Astrocyte (in vitro differentiated cells and primary cell): ENCODE results near the gene XIRP1. TPM values are rescaled to one million over a fixed set of nuclear protein-coding genes. Genes with fewer than 3 reads are reported as not detected.

Source experiments
- DNase-seq: peaks from one replicate; pipeline ENCODE4 v3.0.0-alpha.2; 2010; ENCODE audit warnings: low read depth
- FAIRE-seq: peaks from 2 replicates; lab custom pipeline; 2011; peaks lifted over from hg19 to GRCh38; lab: Jason Lieb, UNC
- H2AFZ ChIP-seq: 2 replicates; pipeline ENCODE4 v1.6.0; 2012; ENCODE audit warnings: low read depth, low read length, inconsistent platforms
- H3K27ac ChIP-seq: 2 replicates; pipeline ENCODE4 v1.5.1; 2011; ENCODE audit warnings: low read depth, low read length, inconsistent platforms
- H3K27me3 ChIP-seq: 2 replicates; pipeline ENCODE4 v1.6.0; 2011; ENCODE audit warnings: low read length, inconsistent platforms; ENCODE audit not compliant: insufficient read depth
- H3K36me3 ChIP-seq: 2 replicates; pipeline ENCODE4 v1.5.1; 2011; ENCODE audit warnings: low read length, inconsistent platforms; ENCODE audit not compliant: insufficient read depth
- H3K4me1 ChIP-seq: 2 replicates; pipeline ENCODE4 v1.5.1; 2011; ENCODE audit warnings: low read length, inconsistent platforms; ENCODE audit not compliant: insufficient read depth
- H3K4me2 ChIP-seq: 2 replicates; pipeline ENCODE4 v1.6.0; 2012; ENCODE audit warnings: low read length, inconsistent platforms
- H3K4me3 ChIP-seq: 2 replicates; pipeline ENCODE4 v1.5.1; 2011; ENCODE audit warnings: low read depth, mild to moderate bottlenecking, low read length, inconsistent platforms; ENCODE audit not compliant: insufficient read depth
- H3K79me2 ChIP-seq: 2 replicates; pipeline ENCODE4 v1.6.0; 2012; ENCODE audit warnings: mild to moderate bottlenecking, low read length, inconsistent platforms; ENCODE audit not compliant: insufficient read depth
- H3K9ac ChIP-seq: 2 replicates; pipeline ENCODE4 v1.6.0; 2012; ENCODE audit warnings: mild to moderate bottlenecking, low read length, inconsistent platforms
- H3K9me3 ChIP-seq: 2 replicates; pipeline ENCODE4 v1.5.1; 2012; ENCODE audit warnings: low read depth, mild to moderate bottlenecking, low read length, inconsistent platforms; ENCODE audit not compliant: insufficient read depth
- H4K20me1 ChIP-seq: 2 replicates; pipeline ENCODE4 v1.6.0; 2012; ENCODE audit warnings: low read length, inconsistent platforms; ENCODE audit not compliant: insufficient read depth
- H3K27ac Mint-ChIP-seq: one replicate; pipeline ENCODE4 v1.8.0; 2021; ENCODE audit warnings: mild to moderate bottlenecking, mixed read lengths; ENCODE audit not compliant: unreplicated experiment
- H3K27me3 Mint-ChIP-seq: one replicate; pipeline ENCODE4 v1.8.0; 2021; ENCODE audit warnings: low read depth, mixed read lengths; ENCODE audit not compliant: unreplicated experiment
- H3K36me3 Mint-ChIP-seq: one replicate; pipeline ENCODE4 v1.8.0; 2021; ENCODE audit warnings: low read depth, mixed read lengths; ENCODE audit not compliant: unreplicated experiment
- H3K4me1 Mint-ChIP-seq: one replicate; pipeline ENCODE4 v1.8.0; 2021; ENCODE audit warnings: low read depth, mixed read lengths; ENCODE audit not compliant: unreplicated experiment
- H3K4me3 Mint-ChIP-seq: one replicate; pipeline ENCODE4 v1.8.0; 2021; ENCODE audit warnings: mild to moderate bottlenecking, moderate library complexity, mixed read lengths; ENCODE audit not compliant: unreplicated experiment
- H3K9me3 Mint-ChIP-seq: one replicate; pipeline ENCODE4 v1.8.0; 2021; ENCODE audit warnings: mild to moderate bottlenecking, mixed read lengths; ENCODE audit not compliant: unreplicated experiment
- CTCF ChIP-seq: IDR thresholded peaks from 2 replicates; pipeline ENCODE4 v1.5.1; 2011; ENCODE audit warnings: low read depth, mild to moderate bottlenecking, inconsistent platforms, low read length, moderate library complexity; ENCODE audit not compliant: insufficient read depth
- EZH2 ChIP-seq: IDR thresholded peaks from 2 replicates; pipeline ENCODE4 v1.6.1; 2012; ENCODE audit warnings: mild to moderate bottlenecking, low read length, inconsistent platforms; ENCODE audit not compliant: insufficient read depth
- total RNA-seq: library from RNA; stranded (reverse); gene quantifications from 2 replicates; pipeline ENCODE4 v1.2.1, GENCODE V29; 2021

XIRP1 gene
- total RNA-seq, 1 donor from 2014 or later, result 1.1 TPM

GRCh38 chr3:39222462-39222861 lies 30.1 kb upstream of the XIRP1 start:
- H3K4me1 Mint-ChIP-seq, result peaks cover 1% of the 10 kb centered on the region
- Histone ChIP-seq H3K4me3 (no peak overlapping the region), H4K20me1 (no peaks in the 10 kb centered on the region)

GRCh38 chr3:39221141-39221530 lies 28.7 kb upstream of the XIRP1 start:
- H3K27me3 ChIP-seq, result peaks cover 8% of the 10 kb centered on the region
- H3K4me3 ChIP-seq, result no peak overlapping the region
- no peak overlapping the region for H2AFZ ChIP-seq
- no peak overlapping the region for H3K27ac ChIP-seq
- TF ChIP-seq CTCF, result no peak
- TF ChIP-seq EZH2, result no peak
- peaks cover 2% of the 10 kb centered on the region for H3K9me3 Mint-ChIP-seq
- peaks cover 4% of the 10 kb centered on the region for H3K4me1 Mint-ChIP-seq
- no peaks in the 10 kb centered on the region for H3K36me3 Mint-ChIP-seq
- no peak overlapping the region for H3K4me2 ChIP-seq
- no peak for DNase-seq
- no peak for FAIRE-seq
- H3K4me1 ChIP-seq, result no peaks in the 10 kb centered on the region
- H3K4me3 Mint-ChIP-seq, result no peak overlapping the region
- no peak overlapping the region for H3K27ac Mint-ChIP-seq
- no peak overlapping the region for H3K9ac ChIP-seq
- H3K9me3 ChIP-seq, result no peaks in the 10 kb centered on the region
- H4K20me1 ChIP-seq, result no peaks in the 10 kb centered on the region
- peaks cover 14% of the 10 kb centered on the region for H3K27me3 Mint-ChIP-seq
- no peaks in the 10 kb centered on the region for H3K79me2 ChIP-seq
- no peaks in the 10 kb centered on the region for H3K36me3 ChIP-seq

More at GRCh38 chr3:39222462-39222861, 30.1 kb upstream of the XIRP1 start:
- FAIRE-seq (no peak), DNase-seq (no peak)
- Histone ChIP-seq H3K79me2 (no peaks in the 10 kb centered on the region), H2AFZ (no peak overlapping the region), H3K27me3 (peaks cover 8% of the 10 kb centered on the region), H3K9me3 (no peaks in the 10 kb centered on the region), H3K9ac (no peak overlapping the region), H3K4me2 (no peak overlapping the region), H3K36me3 (no peaks in the 10 kb centered on the region), H3K27ac (no peak overlapping the region), H3K4me1 (no peaks in the 10 kb centered on the region)
- peaks cover 2% of the 10 kb centered on the region for H3K9me3 Mint-ChIP-seq
- H3K4me3 Mint-ChIP-seq, result no peak overlapping the region
- peaks cover 11% of the 10 kb centered on the region for H3K27me3 Mint-ChIP-seq
- H3K27ac Mint-ChIP-seq, result no peak overlapping the region
- no peak for TF ChIP-seq CTCF
- TF ChIP-seq EZH2, result no peak
- no peaks in the 10 kb centered on the region for H3K36me3 Mint-ChIP-seq

- no peak overlapping the region for H3K4me3 Mint-ChIP-seq
- H3K27ac Mint-ChIP-seq, result no peak overlapping the region
- Histone ChIP-seq H3K27ac (no peak overlapping the region), H3K9ac (no peak overlapping the region), H3K4me3 (no peak overlapping the region), H3K4me2 (no peak overlapping the region), H3K36me3 (no peaks in the 10 kb centered on the region), H2AFZ (no peak overlapping the region), H3K9me3 (no peaks in the 10 kb centered on the region), H4K20me1 (no peaks in the 10 kb centered on the region), H3K4me1 (no peaks in the 10 kb centered on the region), H3K27me3 (peaks cover 5% of the 10 kb centered on the region), H3K79me2 (no peaks in the 10 kb centered on the region)
- H3K9me3 Mint-ChIP-seq, result peaks cover 2% of the 10 kb centered on the region
- peaks cover 14% of the 10 kb centered on the region for H3K27me3 Mint-ChIP-seq
- H3K4me1 Mint-ChIP-seq, result peaks cover 4% of the 10 kb centered on the region
- FAIRE-seq (no peak), DNase-seq (no peak)
- H3K36me3 Mint-ChIP-seq, result no peaks in the 10 kb centered on the region
- no peak for TF ChIP-seq CTCF
- no peak for TF ChIP-seq EZH2
Measured at GRCh38 chr3:39220407-39221140, 28.2 kb upstream of the XIRP1 start.
